Pons (tissue), 1 donor: ENCODE results near the gene NUAK1.

Experiments used
- DNase-seq: peaks from one replicate; pipeline ENCODE4 v3.0.0-alpha.2; 2016; ENCODE audit warnings: low spot score

Gene NUAK1

DNA sequence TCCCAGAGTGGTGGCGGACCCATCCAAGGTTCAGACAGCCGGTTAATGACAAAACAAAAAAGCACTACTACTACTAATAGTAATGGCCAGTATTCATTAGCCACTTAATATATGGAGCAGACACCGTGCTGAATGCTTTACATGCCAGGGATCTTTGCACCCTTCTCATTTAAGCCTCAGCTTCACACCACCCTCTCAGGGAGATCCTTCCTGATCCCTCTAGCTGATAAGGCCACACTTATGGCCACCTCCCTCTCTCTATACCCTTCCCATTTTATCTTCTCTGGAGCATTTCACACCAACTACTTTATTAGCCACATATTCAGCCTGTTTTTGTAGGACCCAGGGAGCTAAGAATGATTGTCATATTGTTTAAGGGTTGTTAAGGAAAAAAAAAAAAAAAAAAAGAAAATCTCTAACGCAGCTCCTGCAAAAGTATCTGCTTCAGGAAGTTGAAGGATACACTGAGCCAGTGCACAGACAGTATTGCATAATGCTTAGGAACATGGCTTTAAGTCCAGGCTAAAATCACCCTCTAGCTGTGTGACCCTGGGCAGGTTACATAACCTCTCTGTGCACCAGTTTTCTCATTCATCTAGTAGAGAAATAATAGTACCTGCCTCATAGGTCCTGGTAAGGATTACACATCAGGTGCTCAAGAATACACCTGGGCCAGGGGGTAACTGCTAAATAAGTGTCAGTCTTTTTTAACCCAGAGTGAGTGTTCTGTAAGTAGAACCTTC is 29.4 kb downstream of the NUAK1 start:
- DNase-seq = no peak

DNA sequence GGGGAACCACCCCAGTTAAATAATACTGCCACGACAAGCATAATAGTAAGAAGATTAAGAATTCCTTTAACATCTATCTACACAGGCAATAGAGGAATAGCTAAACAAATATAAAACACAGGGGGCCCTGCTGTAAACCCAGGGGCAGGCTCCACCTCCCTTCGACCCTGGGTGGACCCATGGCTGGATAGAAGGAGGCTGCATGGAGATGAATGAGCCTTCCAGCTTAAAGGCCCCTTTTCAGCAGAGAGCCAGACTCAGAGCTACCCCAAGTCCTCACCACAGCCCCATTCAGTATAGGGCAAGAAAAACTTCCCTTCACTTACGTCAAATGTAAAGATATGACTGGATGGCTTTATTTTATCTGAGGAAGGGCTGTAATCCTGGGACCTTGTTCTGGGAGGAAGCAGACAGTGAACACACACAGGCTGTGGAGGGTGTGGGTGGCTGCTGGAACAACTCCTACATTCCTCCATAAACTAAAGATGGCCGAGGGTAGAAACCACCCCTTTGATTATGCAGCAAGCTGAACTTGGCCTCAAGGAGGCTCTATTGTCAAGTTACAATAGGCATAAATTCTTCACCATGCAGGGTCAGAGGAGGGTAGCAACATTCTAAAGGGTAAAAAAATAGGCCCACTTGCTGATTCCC is 30.4 kb downstream of the NUAK1 start:
- peak; percentile 44 for DNase-seq

DNA sequence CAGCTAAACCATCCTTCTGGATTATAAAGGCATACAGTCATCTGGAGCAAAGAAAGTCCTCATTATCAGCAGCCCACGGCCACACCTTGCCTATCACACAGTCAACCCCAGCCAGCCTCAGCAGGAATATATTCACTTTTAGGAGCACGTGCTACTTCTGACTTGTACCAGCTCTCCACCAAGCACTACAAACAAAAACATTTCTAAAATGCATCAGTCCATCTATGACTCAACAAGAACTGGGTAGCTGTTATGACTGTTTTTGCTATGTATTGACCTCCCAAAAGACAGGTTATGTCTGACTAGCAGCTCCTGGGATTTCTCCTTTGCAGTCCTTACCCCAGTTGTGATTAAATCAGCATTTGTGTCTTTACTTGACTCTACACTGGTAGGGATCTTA is 31.2 kb downstream of the NUAK1 start:
- no peak for DNase-seq

DNA sequence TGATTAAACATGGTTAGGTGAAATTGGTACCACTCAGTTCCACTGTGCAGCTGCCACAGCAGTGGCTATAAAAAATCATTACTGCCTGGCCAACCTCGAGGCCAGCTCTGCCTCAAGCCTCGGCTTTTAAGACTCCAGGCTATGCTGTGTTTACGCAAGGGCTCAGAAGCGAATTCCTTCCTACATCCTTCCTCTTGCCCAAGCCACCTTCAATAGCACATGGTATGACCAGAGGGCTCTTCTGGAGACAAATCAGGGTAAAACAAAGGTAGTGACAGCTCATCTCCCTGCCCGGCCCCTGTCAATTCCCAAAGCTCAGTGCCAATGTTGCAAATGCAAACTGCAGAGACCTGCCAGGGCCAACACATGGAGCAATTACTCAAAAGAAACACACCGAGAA is 31.9 kb downstream of the NUAK1 start:
- no peak for DNase-seq

DNA sequence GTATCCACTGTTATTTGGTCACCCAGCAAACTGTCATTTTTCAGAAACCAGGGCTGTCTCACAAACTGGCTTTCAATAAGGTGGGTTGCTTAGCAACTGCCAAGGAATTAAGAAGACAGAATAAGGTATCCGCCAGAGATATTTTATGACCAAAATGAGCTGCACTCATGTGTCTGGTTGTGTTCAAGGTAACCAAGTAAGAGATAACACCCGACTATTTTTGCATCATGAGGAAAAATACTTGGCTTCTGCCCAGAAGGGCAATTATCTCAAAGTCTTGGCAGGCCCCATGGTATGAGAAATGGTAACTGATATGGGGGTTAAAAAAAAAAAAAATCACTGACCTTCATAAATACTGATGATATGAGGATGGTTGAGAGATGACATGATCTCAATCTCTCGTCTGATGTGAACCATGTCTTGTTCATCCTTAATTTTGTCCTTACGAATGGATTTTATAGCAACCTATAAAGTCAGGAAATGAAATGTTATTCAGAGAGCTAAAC is 32.6 kb downstream of the NUAK1 start:
- DNase-seq = no peak

DNA sequence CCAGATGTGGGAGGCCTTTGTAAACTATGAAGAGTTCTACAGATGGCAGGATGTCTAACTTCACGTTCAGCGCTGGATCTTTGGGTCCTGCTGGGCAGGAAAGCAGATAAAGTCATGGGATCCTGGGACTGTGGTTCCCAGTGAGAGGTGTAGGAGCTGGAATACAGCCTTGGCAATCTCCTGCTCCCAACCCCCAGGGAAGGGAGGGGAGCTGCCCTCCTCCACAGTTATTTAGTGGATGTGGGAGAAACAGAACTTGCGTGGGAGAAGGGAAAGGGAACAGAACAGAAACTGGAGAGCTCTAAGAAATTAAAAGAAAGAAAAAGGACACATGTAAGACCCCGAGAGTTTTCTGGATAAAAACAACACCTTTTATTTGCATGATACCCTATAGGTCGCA is 37.0 kb downstream of the NUAK1 start:
- DNase-seq = no peak

DNA sequence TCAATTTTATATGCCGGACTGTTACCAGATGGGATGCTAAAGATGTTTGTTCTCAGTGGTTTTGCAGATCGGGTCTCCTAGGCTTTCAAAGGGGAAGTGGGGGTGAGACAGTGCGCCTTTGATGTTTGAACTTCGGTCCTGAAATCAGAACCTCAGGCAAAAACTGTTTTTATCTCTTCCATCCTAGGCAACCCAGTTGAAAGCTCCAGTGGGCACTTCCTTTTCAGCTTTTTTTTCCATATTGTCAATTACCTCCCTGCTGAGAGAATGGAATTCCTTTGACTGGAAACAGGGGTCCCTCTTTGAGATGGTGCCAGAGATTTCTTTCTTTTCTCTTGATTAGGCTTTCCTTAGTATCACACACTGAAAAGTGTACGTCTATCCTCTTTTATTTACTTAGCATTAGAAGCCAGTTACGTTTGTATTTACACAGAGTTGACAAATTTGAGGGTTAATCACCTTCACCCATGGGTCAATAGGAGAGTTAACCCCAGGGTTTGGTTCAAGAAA is 40.0 kb downstream of the NUAK1 start:
- DNase-seq = no peak

DNA sequence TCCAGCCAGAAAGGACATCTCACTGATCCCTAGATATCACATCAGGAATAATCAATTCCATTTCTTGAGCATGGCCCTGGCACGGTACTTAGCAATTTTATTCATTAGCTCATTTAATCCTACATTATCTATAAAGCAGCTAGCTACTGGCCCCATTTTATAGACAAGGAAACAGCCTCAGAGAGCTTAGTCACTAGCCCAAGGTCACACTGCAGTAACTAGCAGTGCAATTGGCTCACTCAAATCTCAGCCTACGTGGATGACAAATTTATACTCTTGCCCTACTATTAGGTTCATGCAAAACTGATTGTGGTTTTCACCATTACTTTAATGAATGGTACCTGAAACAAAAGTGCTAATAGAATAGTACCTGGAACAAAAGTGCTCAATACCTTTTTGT is 41.7 kb downstream of the NUAK1 start:
- no peak for DNase-seq

DNA sequence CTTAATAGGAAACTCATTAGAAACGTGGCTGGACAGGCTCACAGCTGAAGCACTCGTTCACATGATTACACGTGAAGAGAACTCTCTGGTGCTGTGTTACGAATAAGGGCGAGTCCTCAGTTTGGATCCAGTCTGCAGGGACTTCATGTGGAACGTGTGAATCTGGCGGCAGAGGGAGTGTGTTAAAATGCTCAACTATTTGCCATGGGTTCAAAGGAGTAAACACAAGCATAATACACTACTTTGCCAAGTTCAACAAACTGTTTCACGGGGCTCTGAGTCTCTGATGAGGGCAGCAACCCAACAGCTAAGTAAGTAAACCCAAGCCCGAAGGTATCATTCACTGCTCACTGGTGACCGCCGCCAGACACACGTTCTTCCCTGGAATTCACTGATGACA is 42.4 kb downstream of the NUAK1 start:
- DNase-seq = no peak

DNA sequence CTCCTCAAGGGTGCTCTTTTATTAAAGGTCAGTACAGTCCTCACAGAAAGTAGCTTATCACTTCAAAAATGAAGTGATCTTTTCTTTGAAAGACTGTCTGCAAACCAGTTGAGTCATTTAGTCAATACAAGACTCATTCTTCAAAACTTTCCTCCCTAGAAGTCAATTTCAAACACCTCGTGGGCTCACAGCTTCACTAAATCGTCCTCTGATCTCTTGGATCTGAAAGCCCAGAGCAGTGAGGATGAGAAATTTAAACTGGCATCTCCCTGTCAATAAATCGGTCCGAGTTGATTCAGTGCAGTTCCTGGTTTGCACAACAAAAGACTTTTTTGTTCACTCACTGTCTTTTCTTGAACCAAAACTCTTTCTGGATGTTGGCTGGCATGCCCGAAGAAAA is 44.5 kb downstream of the NUAK1 start:
- no peak for DNase-seq

DNA sequence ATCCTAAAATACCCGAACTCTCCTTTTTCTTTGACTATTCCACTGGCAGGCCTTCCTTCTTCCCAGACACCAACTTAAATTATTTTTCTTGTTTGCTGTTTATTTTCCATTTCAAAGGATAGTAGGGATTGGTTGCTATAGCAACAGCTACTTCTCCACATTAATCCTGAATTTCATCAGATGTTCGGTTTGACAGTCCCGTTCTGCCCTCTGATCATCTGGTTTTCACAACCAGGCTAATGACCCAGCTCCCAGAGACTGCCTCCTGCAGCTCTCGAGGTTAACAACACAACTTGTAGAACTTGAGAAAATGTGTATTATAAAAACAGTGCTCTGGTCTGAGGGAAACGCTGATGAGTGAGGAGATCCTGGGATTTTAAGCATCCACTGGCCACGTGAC is 45.5 kb downstream of the NUAK1 start:
- DNase-seq = no peak

DNA sequence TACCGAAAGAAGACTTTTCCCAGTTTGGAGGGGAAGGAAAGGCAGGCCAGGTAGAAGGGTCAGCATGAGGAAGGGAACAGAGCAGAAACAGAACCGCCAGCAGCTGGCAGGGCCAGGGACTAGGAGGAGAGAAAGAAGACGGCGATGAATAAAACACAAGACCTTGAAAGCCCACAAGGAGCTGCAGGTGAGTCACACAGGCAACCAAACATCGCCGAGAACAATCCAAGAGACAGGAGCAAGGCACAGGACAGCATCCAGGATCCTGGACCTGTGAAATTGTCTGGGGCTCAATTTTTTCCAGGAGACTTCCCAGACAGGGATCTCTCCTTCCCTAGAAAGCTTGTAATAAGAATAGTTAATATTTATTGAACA is 47.3 kb downstream of the NUAK1 start:
- no peak for DNase-seq

DNA sequence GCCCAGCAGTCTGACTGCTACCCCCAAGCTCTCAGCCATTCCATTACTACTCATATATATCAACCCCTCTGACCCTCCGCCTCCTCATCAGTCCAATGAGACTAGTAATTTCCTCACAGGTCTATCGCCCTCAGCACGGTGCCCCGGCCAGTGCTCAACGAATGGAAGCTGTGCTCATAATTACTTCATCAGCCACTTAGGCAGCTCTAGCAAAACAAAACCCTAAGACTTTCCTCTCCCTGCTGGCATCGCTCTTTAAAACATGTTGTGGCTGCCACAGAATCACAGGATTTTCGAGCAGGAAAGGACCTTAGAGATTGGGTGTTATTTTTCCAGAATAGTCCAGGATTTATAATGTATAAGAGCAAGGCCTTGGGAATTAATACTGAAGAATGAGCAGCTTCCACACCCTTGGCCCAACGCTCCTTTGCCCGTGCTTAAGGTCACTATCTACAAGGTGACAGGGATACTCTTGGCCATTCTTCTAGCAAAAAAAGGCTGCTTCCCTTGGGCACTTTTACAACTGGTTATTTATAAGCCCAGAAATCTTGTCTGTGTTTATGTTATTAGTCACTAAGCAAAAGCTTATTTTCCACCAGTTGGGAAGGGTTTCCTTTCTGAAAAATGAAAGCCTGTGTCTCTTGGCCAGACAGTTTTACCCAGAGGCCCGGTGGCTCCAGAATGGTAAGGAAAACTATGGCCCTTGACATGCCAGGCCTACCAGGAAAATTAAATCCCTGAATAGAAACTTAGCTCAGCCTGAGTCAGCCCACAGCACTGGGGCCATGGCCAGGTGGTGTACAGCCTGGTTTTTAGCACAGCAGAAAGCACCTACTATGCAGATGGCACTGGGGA is 47.9 kb downstream of the NUAK1 start:
- no peak for DNase-seq

DNA sequence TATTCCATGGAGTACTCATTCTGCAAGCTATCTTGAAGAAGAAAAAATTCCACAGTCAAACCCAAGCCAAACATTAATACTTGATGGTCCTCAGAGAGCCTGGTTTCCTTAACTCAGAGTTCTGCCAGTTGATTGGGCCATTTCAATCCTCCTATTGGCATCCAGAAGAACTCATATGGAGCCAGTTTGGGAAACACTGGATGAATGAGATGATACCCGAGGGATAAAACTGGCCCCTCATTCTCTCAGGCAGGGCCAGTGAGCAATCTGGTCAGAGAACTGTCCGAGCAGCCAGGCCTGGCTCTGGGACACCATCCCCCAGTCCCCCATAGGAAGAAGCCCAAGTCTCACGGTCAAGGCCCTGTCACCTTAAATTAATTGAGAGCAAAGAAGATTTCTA is 48.8 kb downstream of the NUAK1 start:
- DNase-seq = no peak

DNA sequence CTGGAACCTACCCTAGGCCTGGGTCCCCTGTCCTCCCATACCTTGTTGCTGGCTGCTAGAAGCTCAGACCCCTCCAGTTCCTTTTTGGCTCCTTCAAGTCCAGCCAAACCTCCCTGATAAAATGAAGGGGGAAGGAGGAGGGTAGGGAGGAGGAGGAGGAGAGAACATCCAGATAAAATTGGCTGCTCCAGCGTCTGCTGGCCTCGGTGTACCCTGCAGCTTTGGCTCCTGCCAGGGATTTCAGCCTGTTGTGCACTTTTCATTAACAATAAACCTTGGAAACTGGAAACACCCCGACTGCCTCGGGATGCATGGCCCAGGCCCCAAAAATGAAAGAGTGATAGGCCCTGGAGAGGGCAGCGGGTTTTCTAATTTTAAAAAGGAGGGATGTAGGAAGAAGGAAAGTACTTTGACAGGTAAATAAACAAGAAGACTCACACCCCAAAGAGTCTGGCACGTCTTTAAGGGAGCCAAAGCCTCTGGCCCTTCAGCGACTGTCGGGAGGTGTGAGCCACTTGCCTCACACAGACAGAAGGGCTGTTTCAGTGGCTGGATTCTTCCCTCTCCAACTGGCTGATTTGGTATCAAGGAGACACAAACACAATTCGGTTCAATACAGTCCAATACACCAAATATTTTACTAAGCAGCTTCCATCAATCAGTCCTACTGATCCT is 49.8 kb downstream of the NUAK1 start:
- DNase-seq = no peak

DNA sequence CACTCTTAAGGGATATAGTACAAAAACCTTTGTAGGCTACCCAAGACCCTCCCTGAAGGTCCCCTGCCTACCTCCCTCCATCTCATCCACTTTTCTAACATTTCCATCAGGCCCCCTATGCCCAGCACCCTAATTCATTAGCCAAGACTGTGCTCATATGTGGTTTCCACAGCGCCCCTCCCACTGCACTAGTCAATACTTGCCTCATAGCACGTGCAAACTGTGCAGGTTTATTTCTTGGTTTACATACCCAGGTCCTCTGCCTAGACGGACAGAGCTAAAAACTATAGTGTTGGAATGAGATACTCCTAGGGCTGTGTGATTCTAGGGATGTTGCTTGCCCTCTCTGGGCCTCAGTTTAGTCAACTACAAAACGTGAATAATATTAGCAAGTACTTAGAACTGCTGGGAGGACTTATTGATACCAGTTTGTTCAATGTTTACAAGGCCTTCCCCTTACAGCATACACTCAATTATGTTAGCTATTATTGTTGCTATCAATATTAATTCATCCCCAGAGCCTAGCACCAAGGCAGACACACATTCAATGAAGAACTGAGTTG is 50.4 kb downstream of the NUAK1 start:
- DNase-seq = no peak

DNA sequence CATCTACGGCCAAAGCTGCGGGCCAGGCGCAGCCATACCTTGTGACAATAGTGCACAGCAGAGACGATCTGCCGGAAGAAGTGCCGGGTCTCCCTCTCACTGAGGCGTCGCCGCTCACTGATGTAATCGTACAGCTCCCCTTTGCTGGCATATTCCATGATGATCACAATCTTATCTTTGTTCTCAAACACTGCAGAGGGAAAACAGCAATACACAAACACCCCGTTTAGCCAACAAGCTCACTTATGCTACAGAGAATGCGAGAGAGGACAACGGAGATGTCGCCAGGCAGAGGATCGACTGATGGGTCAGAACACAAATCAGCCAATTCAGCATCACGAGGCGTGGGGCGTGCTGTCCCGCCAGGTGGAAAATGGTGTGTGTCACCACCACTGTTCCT is 52.1 kb downstream of the NUAK1 start:
- DNase-seq = peak; percentile 99

DNA sequence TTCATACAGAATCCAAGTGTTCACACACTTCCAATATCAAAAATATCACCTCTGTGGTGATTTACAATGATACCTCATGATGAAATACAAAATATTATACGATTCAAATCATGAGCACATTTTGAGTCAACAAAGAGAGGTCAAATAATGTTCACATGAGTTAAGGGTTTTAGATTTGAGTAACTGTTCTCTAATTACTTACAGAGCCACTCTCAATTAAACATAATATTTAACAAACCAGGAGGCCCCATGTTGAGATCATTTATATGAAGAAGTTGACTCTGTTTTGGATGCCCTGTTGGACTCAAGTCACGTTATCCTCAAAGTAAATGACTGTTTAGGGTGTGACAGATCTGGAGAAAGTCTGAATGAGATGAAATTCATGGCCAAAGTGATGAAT is 53.5 kb downstream of the NUAK1 start:
- DNase-seq = no peak

DNA sequence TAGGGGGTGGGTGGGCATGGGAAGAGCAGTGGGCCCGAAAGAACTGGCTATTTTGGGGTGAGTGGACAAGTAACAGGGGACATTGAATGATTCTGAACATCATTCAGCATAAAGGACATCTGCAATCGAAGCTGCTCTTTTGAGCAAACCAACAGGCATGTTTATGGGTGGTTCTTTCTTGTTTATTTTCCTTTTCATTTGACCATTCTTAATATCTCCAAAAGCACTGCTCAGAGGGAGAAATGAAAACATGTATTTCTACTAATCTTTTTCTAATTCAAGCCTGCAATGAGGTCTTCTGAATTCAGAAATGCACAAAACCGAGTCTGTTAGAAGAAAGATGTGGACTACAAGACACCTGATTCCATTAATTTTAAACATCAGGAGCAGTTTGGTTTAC is 54.0 kb downstream of the NUAK1 start:
- DNase-seq = no peak

DNA sequence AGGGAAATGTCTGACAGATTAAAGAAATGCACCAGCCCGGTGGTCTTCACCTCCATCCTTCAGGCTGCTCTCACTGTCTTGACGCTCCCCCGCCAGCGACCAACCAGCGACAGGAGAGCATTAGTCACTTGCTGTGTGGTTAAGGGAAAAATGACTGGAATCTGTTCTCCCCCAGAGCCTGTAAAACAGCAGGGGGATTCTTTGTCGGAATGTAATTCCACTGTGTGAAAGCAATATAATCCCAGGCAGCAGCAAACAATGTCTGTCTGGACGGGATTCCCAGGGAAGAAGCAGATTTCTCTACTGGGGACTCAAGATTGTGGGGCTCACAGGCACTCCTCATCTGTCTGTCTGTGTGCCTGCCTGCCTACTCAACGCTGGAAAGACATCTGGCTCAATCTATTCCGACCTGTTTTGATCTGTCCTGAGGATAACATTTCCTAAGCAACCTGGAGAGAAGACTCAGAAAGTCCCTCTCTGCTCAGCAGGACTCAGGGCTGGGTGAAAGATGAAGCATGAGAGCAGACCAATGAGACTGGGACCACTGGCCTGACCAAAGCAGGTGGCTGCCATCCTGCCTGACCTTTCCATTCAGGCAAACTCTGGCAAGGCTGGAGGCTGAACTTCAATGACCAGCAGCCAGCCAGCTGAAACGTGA is 54.6 kb downstream of the NUAK1 start:
- DNase-seq = no peak
